H1 (cell line): ENCODE measurements around the gene TANC1. TPM values are rescaled to one million over a fixed set of nuclear protein-coding genes. Genes with fewer than 3 reads are reported as not detected.

Source experiments
- CTCF ChIA-PET: fragments of 300-600 bp; sonication (Branson Sonifier 250); formaldehyde crosslinking; loops from one replicate; lab custom pipeline; 2021; ENCODE audit not compliant: partially characterized antibody; lab: Charles Lee
- POLR2A ChIA-PET: fragments of 300-600 bp; sonication (Branson Sonifier 250); formaldehyde crosslinking; loops from one replicate; lab custom pipeline; 2021; ENCODE audit warnings: inconsistent platforms; ENCODE audit not compliant: partially characterized antibody; lab: Charles Lee
- DNase-seq, 2 experiments: peaks; one replicate each; pipeline versions ENCODE4 v3.0.0 to v3.0.0-alpha.2; 2010 to 2022; ENCODE audit warnings: low spot score in 2 of 2, low read depth in 1 of 2, mixed read lengths in 1 of 2
- FAIRE-seq: peaks from 2 replicates; lab custom pipeline; 2011; peaks lifted over from hg19 to GRCh38; lab: Jason Lieb, UNC
- H2AFZ ChIP-seq: 2 replicates; pipeline ENCODE4 v1.8.1; 2012; ENCODE audit warnings: low read length, inconsistent platforms
- H2AK5ac ChIP-seq: 2 replicates; pipeline ENCODE4 v1.6.1; 2013; ENCODE audit warnings: low read depth, low read length
- H2BK120ac ChIP-seq: replicated peaks from 2 replicates; pipeline ENCODE3; 2013; ENCODE audit warnings: low read depth, low read length, inconsistent platforms
- H2BK12ac ChIP-seq: 2 replicates; pipeline ENCODE4 v1.6.1; 2013; ENCODE audit warnings: low read depth, low read length
- H2BK15ac ChIP-seq: 2 replicates; pipeline ENCODE4 v1.6.1; 2013; ENCODE audit warnings: low read length
- H2BK20ac ChIP-seq: 2 replicates; pipeline ENCODE4 v1.6.1; 2013; ENCODE audit warnings: low read length
- H2BK5ac ChIP-seq: 2 replicates; pipeline ENCODE4 v1.6.1; 2013; ENCODE audit warnings: low read depth, low read length
- H3K14ac ChIP-seq: 2 replicates; pipeline ENCODE4 v1.6.1; 2013; ENCODE audit warnings: inconsistent platforms; ENCODE audit not compliant: insufficient read length
- H3K18ac ChIP-seq: 2 replicates; pipeline ENCODE4 v1.6.1; 2013; ENCODE audit warnings: low read length; ENCODE audit errors: extremely low read depth
- H3K23ac ChIP-seq: 2 replicates; pipeline ENCODE4 v1.6.1; 2013; ENCODE audit warnings: inconsistent platforms; ENCODE audit not compliant: insufficient read length
- H3K23me2 ChIP-seq: 2 replicates; pipeline ENCODE4 v1.6.1; 2013; ENCODE audit warnings: low read depth, low read length
- H3K27ac ChIP-seq: 2 replicates; pipeline ENCODE4 v1.6.1; 2011; ENCODE audit warnings: low read depth, low read length, inconsistent platforms
- H3K27me3 ChIP-seq, 4 experiments: replicated peaks in 1 of 4; 1 replicate in 1 of 4; 2 replicates in 3 of 4; pipeline versions ENCODE4 v1.6.1 to v1.8.1; 2011 to 2013; ENCODE audit warnings: low read length in 3 of 4, mild to moderate bottlenecking in 3 of 4, inconsistent platforms in 2 of 4, mixed read lengths in 2 of 4, moderate library complexity in 1 of 4; ENCODE audit not compliant: control insufficient read depth in 3 of 4, insufficient read depth in 3 of 4; ENCODE audit errors: extremely low read depth in 1 of 4
- H3K36me3 ChIP-seq, 4 experiments: 2 replicates each; pipeline versions ENCODE4 v1.6.1 to v1.8.1; 2011 to 2013; ENCODE audit warnings: mild to moderate bottlenecking in 4 of 4, low read length in 3 of 4, moderate library complexity in 2 of 4, control low read depth in 1 of 4, inconsistent platforms in 1 of 4; ENCODE audit not compliant: insufficient read depth in 4 of 4, control insufficient read depth in 2 of 4
- H3K4ac ChIP-seq: replicated peaks from 2 replicates; pipeline ENCODE3; 2013; ENCODE audit warnings: low read length, low read depth, mixed read lengths, inconsistent platforms; ENCODE audit not compliant: insufficient read length
- H3K4me1 ChIP-seq, 4 experiments: replicated peaks in 1 of 4; 1 replicate in 1 of 4; 2 replicates in 3 of 4; pipeline versions ENCODE4 v1.6.1 to v1.8.1; 2011 to 2013; ENCODE audit warnings: low read length in 3 of 4, inconsistent platforms in 2 of 4, mixed read lengths in 1 of 4; ENCODE audit not compliant: insufficient read depth in 4 of 4, control insufficient read depth in 3 of 4
- H3K4me2 ChIP-seq, 2 experiments: 2 replicates each; pipeline versions ENCODE4 v1.6.1 to v1.8.1; 2011 to 2013; ENCODE audit warnings: low read depth in 2 of 2, low read length in 2 of 2, control low read depth in 1 of 2, inconsistent platforms in 1 of 2, mild to moderate bottlenecking in 1 of 2; ENCODE audit not compliant: insufficient read depth in 1 of 2
- H3K4me3 ChIP-seq, 4 experiments: fragments of 200-600, 300-600 bp in 1 of 4; sonication (generic), shearing (Covaris generic), sonication (Bioruptor Twin) in 1 of 4; 2 replicates each; pipeline versions ENCODE4 v1.5.1 to v1.8.1; 2011 to 2016; ENCODE audit warnings: low read length in 4 of 4, low read depth in 3 of 4, control low read depth in 2 of 4, inconsistent platforms in 2 of 4, mild to moderate bottlenecking in 2 of 4, mixed read lengths in 1 of 4, moderate library complexity in 1 of 4; ENCODE audit not compliant: insufficient read depth in 2 of 4; ENCODE audit errors: extremely low read depth in 1 of 4
- H3K56ac ChIP-seq: replicated peaks from 2 replicates; pipeline ENCODE3; 2013; ENCODE audit warnings: low read depth, mild to moderate bottlenecking, mixed read lengths, low read length, inconsistent platforms; ENCODE audit not compliant: insufficient read length
- H3K79me1 ChIP-seq: 2 replicates; pipeline ENCODE4 v1.6.1; 2013; ENCODE audit warnings: low read depth, low read length, control low read depth
- H3K79me2 ChIP-seq, 2 experiments: 2 replicates each; pipeline versions ENCODE4 v1.6.1 to v1.8.1; 2012 to 2013; ENCODE audit warnings: low read length in 2 of 2, mild to moderate bottlenecking in 2 of 2, inconsistent platforms in 1 of 2; ENCODE audit not compliant: insufficient read depth in 2 of 2, control insufficient read depth in 1 of 2
- H3K9ac ChIP-seq, 4 experiments: replicated peaks in 1 of 4; 1 replicate in 1 of 4; 2 replicates in 3 of 4; pipeline versions ENCODE4 v1.6.1 to v1.8.1; 2011 to 2013; ENCODE audit warnings: low read depth in 3 of 4, low read length in 3 of 4, control low read depth in 2 of 4, mild to moderate bottlenecking in 2 of 4, moderate library complexity in 2 of 4, inconsistent platforms in 1 of 4; ENCODE audit errors: extremely low read depth in 1 of 4
- H3K9me3 ChIP-seq, 2 experiments: 2 replicates each; pipeline versions ENCODE4 v1.6.1 to v1.8.1; 2012 to 2013; ENCODE audit warnings: mild to moderate bottlenecking in 2 of 2, moderate library complexity in 2 of 2, control low read depth in 1 of 2, inconsistent platforms in 1 of 2, low read depth in 1 of 2, low read length in 1 of 2, mixed read lengths in 1 of 2; ENCODE audit not compliant: insufficient read depth in 2 of 2
- H4K20me1 ChIP-seq, 2 experiments: replicated peaks in 1 of 2; 2 replicates each; pipeline versions ENCODE3 to v1.8.1; 2011 to 2013; ENCODE audit warnings: inconsistent platforms in 2 of 2, low read length in 2 of 2, mild to moderate bottlenecking in 1 of 2; ENCODE audit not compliant: insufficient read depth in 2 of 2, control insufficient read depth in 1 of 2
- H4K5ac ChIP-seq: 2 replicates; pipeline ENCODE4 v1.6.1; 2013; ENCODE audit warnings: low read length, low read depth, mixed read lengths, inconsistent platforms; ENCODE audit not compliant: insufficient read length
- H4K8ac ChIP-seq: 2 replicates; pipeline ENCODE4 v1.8.0; 2013; ENCODE audit warnings: mild to moderate bottlenecking, moderate library complexity, low read length, inconsistent platforms; ENCODE audit not compliant: insufficient read depth; ENCODE audit errors: extremely low read depth
- H4K91ac ChIP-seq: replicated peaks from 2 replicates; pipeline ENCODE3; 2013; ENCODE audit warnings: low read length, mixed read lengths, inconsistent platforms; ENCODE audit not compliant: insufficient read length
- CREB1 ChIP-seq: IDR thresholded peaks from 2 replicates; pipeline ENCODE4 v1.6.1; 2012; ENCODE audit warnings: inconsistent platforms
- WGBS, 2 experiments: shearing (Covaris generic) in 1 of 2; methylation state at CpG; one replicate each; pipeline versions ENCODE4 v1.1.6 to v1.1.7; 2013 to 2015; ENCODE audit warnings: low lambda C conversion rate in 2 of 2, mixed read lengths in 2 of 2, inconsistent platforms in 1 of 2, low coverage in 1 of 2, missing lambda C conversion rate in 1 of 2; ENCODE audit not compliant: insufficient replicate concordance in 2 of 2, insufficient coverage in 1 of 2, insufficient read length in 1 of 2; ENCODE audit errors: extremely low coverage in 1 of 2, missing lambda C conversion rate in 1 of 2; 5-methylcytosine and 5-hydroxymethylcytosine counted together
- polyA plus RNA-seq, 7 experiments: library from polyadenylated mRNA; depleted of rRNA in 3 of 7; stranded (reverse) in 5 of 7; unstranded in 2 of 7; fragments of >200 nt in 5 of 7; fragments of 200-250 nt in 2 of 7; gene quantifications; 1 replicate in 5 of 7; 2 replicates in 1 of 7; 4 replicates in 1 of 7; pipeline versions ENCODE4 v1.2.1 to v1.2.3, GENCODE V29; 2011 to 2013; ENCODE audit warnings: missing spikeins in 2 of 7, mixed read lengths in 2 of 7
- total RNA-seq: library from RNA; stranded (reverse); fragmentation: NEBNext Ultra II Directional; extraction: Animal tissue kit (Norgen Biotek cat#: 25700); gene quantifications from 2 replicates; pipeline ENCODE4 v1.2.1, GENCODE V29; 2021
- TF ChIP-seq, protein P1 (sequence below), 3 experiments: IDR thresholded peaks; 1 replicate in 2 of 3; 2 replicates in 1 of 3; pipeline versions ENCODE4 v1.5.1 to v1.6.1; 2011; ENCODE audit warnings: low read length in 3 of 3, mild to moderate bottlenecking in 3 of 3, inconsistent platforms in 2 of 3, low read depth in 1 of 3, moderate library complexity in 1 of 3; ENCODE audit not compliant: insufficient read depth in 1 of 3; ENCODE audit errors: control extremely low read depth in 1 of 3

The TANC1 gene
- total and polyA plus RNA-seq, 2 of the 8 experiments (the other 6 are each of a cell fraction or from before 2014, with no cell fraction given), result 4.1 to 7.6 TPM

DNA sequence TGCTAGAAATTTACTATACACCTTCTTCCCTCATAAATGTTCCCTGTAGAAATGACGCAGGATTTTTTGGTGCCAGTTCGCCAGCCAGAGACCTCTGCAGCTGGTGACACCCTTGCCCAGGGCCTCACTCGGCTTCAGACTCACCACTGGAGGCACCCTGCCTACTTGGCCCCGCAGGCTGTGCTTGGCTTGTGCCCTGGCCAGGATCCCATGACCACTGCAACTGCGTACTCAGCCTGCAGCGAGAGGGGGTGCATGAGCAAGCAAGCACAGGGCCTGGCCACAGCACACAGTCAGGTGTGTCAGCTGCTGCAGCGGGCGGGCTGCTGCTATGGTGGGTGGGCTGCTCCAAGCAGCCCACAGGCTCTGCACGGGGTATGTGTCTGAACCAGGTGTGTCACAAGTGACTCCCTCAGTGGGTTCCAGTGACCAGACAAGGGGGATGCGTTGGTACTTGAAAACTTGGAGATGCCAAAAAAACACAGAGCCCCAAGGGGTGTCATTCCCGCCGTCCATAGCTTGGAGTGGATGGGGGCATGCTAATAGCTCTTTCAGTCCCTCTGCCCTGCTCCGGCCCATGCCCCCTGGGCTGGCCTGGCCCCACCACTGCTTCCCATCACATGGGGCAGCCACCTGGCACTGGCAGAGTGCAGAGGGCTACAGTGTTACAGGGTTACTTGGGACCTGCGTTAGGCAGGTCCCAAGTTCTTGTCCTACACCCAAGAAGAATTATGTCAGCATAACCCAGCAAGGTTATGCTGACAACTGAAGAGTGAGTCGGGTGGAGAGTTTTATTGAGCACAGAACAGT, 46.6 kb upstream of the TANC1 start:
- Histone ChIP-seq H3K4me1 (peaks cover 3 to 8% (median 4%) of the 10 kb centered on the region in 4 experiments; a peak in 5 of 7 replicates), H2AK5ac (no peak overlapping the region), H2BK20ac (peak overlapping the region; percentile 51; the same call in 1 of the 2 replicates), H3K79me2 (no peaks in the 10 kb centered on the region), H3K9ac (no peak overlapping the region), H4K91ac (peak overlapping the region; percentile 69), H2BK5ac (0 out of 2 replicates have a peak overlapping the region, but pooled peaks have one; percentile 7), H3K27ac (no peak overlapping the region), H4K8ac (no peak overlapping the region; the same call in 1 of the 2 replicates), H3K4me2 (peak overlapping the region in 1 of 2 experiments; percentile 7; a peak in 1 of 4 replicates), H3K36me3 (no peaks in the 10 kb centered on the region), H3K56ac (no peak overlapping the region), H3K27me3 (no peaks in the 10 kb centered on the region), H3K4ac (no peak overlapping the region), H2BK12ac (peak overlapping the region; percentile 68; the same call in 1 of the 2 replicates), H3K4me3 (no peak overlapping the region; a peak in 1 of 8 replicates), H3K14ac (no peak overlapping the region), H3K23ac (no peak overlapping the region), H2BK15ac (peak overlapping the region; percentile 61; the same call in 1 of the 2 replicates), H3K18ac (peak overlapping the region; percentile 79; the same call in 1 of the 2 replicates), H3K23me2 (no peaks in the 10 kb centered on the region), H3K9me3 (no peaks in the 10 kb centered on the region; a peak in 1 of 4 replicates), H3K79me1 (no peaks in the 10 kb centered on the region), H4K5ac (no peak overlapping the region), H4K20me1 (no peaks in the 10 kb centered on the region), H2AFZ (0 out of 2 replicates have a peak overlapping the region, but pooled peaks have one; percentile 67), H2BK120ac (no peak overlapping the region)
- no peak for FAIRE-seq
- CTCF ChIA-PET, result interaction anchor here (1.0 to 1.8 kb wide), 5 partner anchors 8 to 278 kb away, joined by 3 to 5 read pairs (median 4); no protein-coding TSS in a partner anchor
- 79% methylated on average over 15 of the region's 15 CpGs; no CpG with 5 or more reads in 1 of the 2 experiments for WGBS, 2 experiments
- POLR2A ChIA-PET, result no interaction called here
- DNase-seq, result peak in 1 of 2 experiments; percentile 52
- TF ChIP-seq, protein P1, sequence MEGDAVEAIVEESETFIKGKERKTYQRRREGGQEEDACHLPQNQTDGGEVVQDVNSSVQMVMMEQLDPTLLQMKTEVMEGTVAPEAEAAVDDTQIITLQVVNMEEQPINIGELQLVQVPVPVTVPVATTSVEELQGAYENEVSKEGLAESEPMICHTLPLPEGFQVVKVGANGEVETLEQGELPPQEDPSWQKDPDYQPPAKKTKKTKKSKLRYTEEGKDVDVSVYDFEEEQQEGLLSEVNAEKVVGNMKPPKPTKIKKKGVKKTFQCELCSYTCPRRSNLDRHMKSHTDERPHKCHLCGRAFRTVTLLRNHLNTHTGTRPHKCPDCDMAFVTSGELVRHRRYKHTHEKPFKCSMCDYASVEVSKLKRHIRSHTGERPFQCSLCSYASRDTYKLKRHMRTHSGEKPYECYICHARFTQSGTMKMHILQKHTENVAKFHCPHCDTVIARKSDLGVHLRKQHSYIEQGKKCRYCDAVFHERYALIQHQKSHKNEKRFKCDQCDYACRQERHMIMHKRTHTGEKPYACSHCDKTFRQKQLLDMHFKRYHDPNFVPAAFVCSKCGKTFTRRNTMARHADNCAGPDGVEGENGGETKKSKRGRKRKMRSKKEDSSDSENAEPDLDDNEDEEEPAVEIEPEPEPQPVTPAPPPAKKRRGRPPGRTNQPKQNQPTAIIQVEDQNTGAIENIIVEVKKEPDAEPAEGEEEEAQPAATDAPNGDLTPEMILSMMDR (IDR thresholded peaks at IDR 0.05; ENCODE audit: control extremely low read depth in 1 of 3, insufficient read depth in 1 of 3, low read depth in 1 of 3, low read length in 3 of 3), result peak; percentile 21 to 41 (median 23); a peak in 3 of 4 replicates
- TF ChIP-seq CREB1, result no peak
